H9 (cell line): Measurements from ENCODE around the gene LDLRAP1. TPM values are rescaled to one million over a fixed set of nuclear protein-coding genes. Genes with fewer than 3 reads are reported as not detected.

Source experiments
- DNase-seq: peaks from one replicate; pipeline ENCODE4 v3.0.0-alpha.2; 2017
- H2AFZ ChIP-seq: one replicate; pipeline ENCODE4 v1.6.1; 2013; ENCODE audit warnings: mild to moderate bottlenecking, low read length, control low read depth, moderate library complexity
- H2AK5ac ChIP-seq: 2 replicates; pipeline ENCODE4 v1.6.1; 2013; ENCODE audit warnings: low read length, control low read depth, mixed read lengths; ENCODE audit not compliant: insufficient read length
- H2BK120ac ChIP-seq: one replicate; pipeline ENCODE4 v1.6.1; 2013; ENCODE audit warnings: low read depth, mild to moderate bottlenecking, low read length, control low read depth, inconsistent platforms; ENCODE audit not compliant: poor library complexity, severe bottlenecking
- H2BK12ac ChIP-seq: 2 replicates; pipeline ENCODE4 v1.6.1; 2013; ENCODE audit warnings: low read length, control low read depth, mixed read lengths, low read depth; ENCODE audit not compliant: insufficient read length
- H2BK15ac ChIP-seq: 2 replicates; pipeline ENCODE4 v1.6.1; 2013; ENCODE audit warnings: low read depth, low read length, control low read depth
- H2BK20ac ChIP-seq: one replicate; pipeline ENCODE4 v1.6.1; 2013; ENCODE audit warnings: low read depth, mild to moderate bottlenecking, low read length, control low read depth, inconsistent platforms; ENCODE audit not compliant: poor library complexity, severe bottlenecking
- H2BK5ac ChIP-seq: 2 replicates; pipeline ENCODE4 v1.6.1; 2013; ENCODE audit warnings: low read length, control low read depth, mixed read lengths; ENCODE audit not compliant: insufficient read length
- H3K14ac ChIP-seq: 2 replicates; pipeline ENCODE4 v1.6.1; 2013; ENCODE audit warnings: low read length, control low read depth; ENCODE audit not compliant: insufficient read depth
- H3K18ac ChIP-seq: 2 replicates; pipeline ENCODE4 v1.6.1; 2013; ENCODE audit warnings: low read depth, mild to moderate bottlenecking, mixed read lengths, low read length, control low read depth; ENCODE audit not compliant: insufficient read length
- H3K23ac ChIP-seq: 2 replicates; pipeline ENCODE4 v1.6.1; 2013; ENCODE audit warnings: low read length, control low read depth, mixed read lengths, low read depth; ENCODE audit not compliant: insufficient read length
- H3K23me2 ChIP-seq: 2 replicates; pipeline ENCODE4 v1.6.1; 2013; ENCODE audit warnings: low read depth, mild to moderate bottlenecking, mixed read lengths, low read length, control low read depth; ENCODE audit not compliant: insufficient read length, poor library complexity, severe bottlenecking
- H3K27ac ChIP-seq: 2 replicates; pipeline ENCODE4 v1.5.1; 2013; ENCODE audit warnings: low read length, control low read depth, mixed read lengths, low read depth; ENCODE audit not compliant: insufficient read length
- H3K27me3 ChIP-seq: 2 replicates; pipeline ENCODE4 v1.6.1; 2013; ENCODE audit warnings: low read length, control low read depth, inconsistent platforms; ENCODE audit not compliant: insufficient read depth
- H3K4ac ChIP-seq: 2 replicates; pipeline ENCODE4 v1.6.1; 2013; ENCODE audit warnings: low read depth, mild to moderate bottlenecking, control low read depth, inconsistent platforms, low read length, moderate library complexity
- H3K4me1 ChIP-seq: 2 replicates; pipeline ENCODE4 v1.6.1; 2013; ENCODE audit warnings: low read length, control low read depth, inconsistent platforms; ENCODE audit not compliant: insufficient read depth
- H3K4me2 ChIP-seq: 2 replicates; pipeline ENCODE4 v1.6.1; 2013; ENCODE audit warnings: low read length, control low read depth, mixed read lengths; ENCODE audit not compliant: insufficient read length, insufficient read depth
- H3K56ac ChIP-seq: 2 replicates; pipeline ENCODE4 v1.6.1; 2013; ENCODE audit warnings: low read depth, mild to moderate bottlenecking, mixed read lengths, low read length, control low read depth; ENCODE audit not compliant: insufficient read length
- H3K79me1 ChIP-seq: 2 replicates; pipeline ENCODE4 v1.6.1; 2013; ENCODE audit warnings: low read depth, mild to moderate bottlenecking, moderate library complexity, low read length, control low read depth, inconsistent platforms; ENCODE audit not compliant: insufficient read depth, poor library complexity, severe bottlenecking
- H3K79me2 ChIP-seq: 2 replicates; pipeline ENCODE4 v1.6.1; 2013; ENCODE audit warnings: low read length, control low read depth, inconsistent platforms; ENCODE audit not compliant: insufficient read depth
- H3K9ac ChIP-seq: 2 replicates; pipeline ENCODE4 v1.6.1; 2013; ENCODE audit warnings: low read length, control low read depth, mixed read lengths; ENCODE audit not compliant: insufficient read length; ENCODE audit errors: extremely low read depth
- H3K9me3 ChIP-seq: one replicate; pipeline ENCODE4 v1.6.1; 2013; ENCODE audit warnings: low read depth, low read length, inconsistent platforms; ENCODE audit not compliant: control insufficient read depth
- H3T11ph ChIP-seq: one replicate; pipeline ENCODE4 v1.6.1; 2013; ENCODE audit warnings: mild to moderate bottlenecking, low read length, control low read depth, inconsistent platforms
- H4K20me1 ChIP-seq: one replicate; pipeline ENCODE4 v1.6.1; 2013; ENCODE audit not compliant: control insufficient read depth, insufficient read length, insufficient read depth
- H4K5ac ChIP-seq: 2 replicates; pipeline ENCODE4 v1.6.1; 2013; ENCODE audit warnings: low read depth, mild to moderate bottlenecking, mixed read lengths, low read length, control low read depth; ENCODE audit not compliant: insufficient read length
- H4K8ac ChIP-seq: replicated peaks from 2 replicates; pipeline ENCODE4 v1.6.1; 2013; ENCODE audit warnings: low read length, control low read depth, mixed read lengths, low read depth; ENCODE audit not compliant: insufficient read length
- H4K91ac ChIP-seq: 2 replicates; pipeline ENCODE4 v1.6.1; 2013; ENCODE audit warnings: low read depth, mild to moderate bottlenecking, moderate library complexity, mixed read lengths, low read length, control low read depth; ENCODE audit not compliant: insufficient read length
- H3K27ac Mint-ChIP-seq, 3 experiments: 2 replicates in 2 of 3; 3 replicates in 1 of 3; pipeline ENCODE4 v1.8.0; 2020 to 2021; ENCODE audit warnings: mixed read lengths in 3 of 3, mild to moderate bottlenecking in 1 of 3, moderate library complexity in 1 of 3
- H3K27me3 Mint-ChIP-seq: 2 replicates; pipeline ENCODE4 v1.8.0; 2021; ENCODE audit warnings: low read depth, mild to moderate bottlenecking, moderate library complexity, mixed read lengths
- H3K36me3 Mint-ChIP-seq, 3 experiments: 2 replicates in 2 of 3; 3 replicates in 1 of 3; pipeline ENCODE4 v1.8.0; 2020 to 2021; ENCODE audit warnings: low read depth in 3 of 3, mixed read lengths in 3 of 3; ENCODE audit not compliant: insufficient read depth in 1 of 3
- H3K4me1 Mint-ChIP-seq, 2 experiments: 2 replicates each; pipeline ENCODE4 v1.8.0; 2020; ENCODE audit warnings: mixed read lengths in 2 of 2
- H3K4me3 Mint-ChIP-seq, 2 experiments: 2 replicates in 1 of 2; 3 replicates in 1 of 2; pipeline ENCODE4 v1.8.0; 2020 to 2021; ENCODE audit warnings: mild to moderate bottlenecking in 2 of 2, mixed read lengths in 2 of 2, moderate library complexity in 1 of 2
- H3K9me3 Mint-ChIP-seq, 2 experiments: 2 replicates in 1 of 2; 3 replicates in 1 of 2; pipeline ENCODE4 v1.8.0; 2020; ENCODE audit warnings: mild to moderate bottlenecking in 2 of 2, mixed read lengths in 2 of 2, moderate library complexity in 1 of 2
- WGBS: extraction: QIAGEN DNeasy Blood & Tissue Kit; methylation state at CpG from one replicate; pipeline ENCODE4 v1.1.7; 2013; ENCODE audit warnings: missing lambda C conversion rate, low lambda C conversion rate, mixed read lengths; ENCODE audit not compliant: insufficient read length; ENCODE audit errors: extremely low coverage; 5-methylcytosine and 5-hydroxymethylcytosine counted together
- total RNA-seq: library from RNA; stranded (reverse); gene quantifications from 2 replicates; pipeline ENCODE4 v1.2.1, GENCODE V29; 2021
- TF ChIP-seq, protein P1 (sequence below): fragments of 200-600 bp; sonication (generic); conservative IDR thresholded peaks from 3 replicates; pipeline ENCODE4 v1.8.0; 2021; ENCODE audit warnings: antibody characterized with exemption, mild to moderate bottlenecking

Gene LDLRAP1
- total RNA-seq, 1 experiment from 2014 or later = 15.7 TPM

GRCh38 chr1:25504706-25505595 is 38.5 kb upstream of the LDLRAP1 start:
- Mint-ChIP-seq H3K27ac (peak overlapping the region in 1 of 3 experiments; percentile 59; a peak in 1 of 7 replicates), H3K9me3 (peaks cover 0 to 3% of the 10 kb centered on the region in 2 experiments; a peak in 1 of 5 replicates)
- no peak overlapping the region for H2AFZ ChIP-seq

More at GRCh38 chr1:25504706-25505595, 38.5 kb upstream of the LDLRAP1 start:
- Histone ChIP-seq H3K27ac (no peak overlapping the region), H2BK15ac (no peak overlapping the region), H3K4me1 (peaks cover 3% of the 10 kb centered on the region; the same call in 1 of the 2 replicates), H2BK12ac (no peak overlapping the region), H2BK5ac (no peak overlapping the region), H3K79me1 (no peaks in the 10 kb centered on the region), H3K56ac (no peak overlapping the region), H3K4me2 (no peak overlapping the region), H3K79me2 (no peaks in the 10 kb centered on the region), H3K9ac (no peak overlapping the region), H3K9me3 (no peaks in the 10 kb centered on the region), H3K23ac (no peak overlapping the region), H2AK5ac (no peak overlapping the region), H4K20me1 (no peaks in the 10 kb centered on the region), H3K23me2 (no peaks in the 10 kb centered on the region), H3K14ac (no peak overlapping the region), H3K4ac (no peak overlapping the region), H2BK120ac (no peak overlapping the region), H4K8ac (no peak overlapping the region), H4K5ac (no peak overlapping the region), H3T11ph (no peak overlapping the region), H4K91ac (no peak overlapping the region), H3K18ac (no peak overlapping the region), H3K27me3 (no peaks in the 10 kb centered on the region), H2BK20ac (no peak overlapping the region)
- peaks cover 0 to 4% (median 0%) of the 10 kb centered on the region in 3 experiments; a peak in 1 of 7 replicates for H3K36me3 Mint-ChIP-seq
- H3K4me1 Mint-ChIP-seq = peaks cover 42 to 47% of the 10 kb centered on the region in 2 experiments
- DNase-seq = no peak
- TF ChIP-seq, protein P1, sequence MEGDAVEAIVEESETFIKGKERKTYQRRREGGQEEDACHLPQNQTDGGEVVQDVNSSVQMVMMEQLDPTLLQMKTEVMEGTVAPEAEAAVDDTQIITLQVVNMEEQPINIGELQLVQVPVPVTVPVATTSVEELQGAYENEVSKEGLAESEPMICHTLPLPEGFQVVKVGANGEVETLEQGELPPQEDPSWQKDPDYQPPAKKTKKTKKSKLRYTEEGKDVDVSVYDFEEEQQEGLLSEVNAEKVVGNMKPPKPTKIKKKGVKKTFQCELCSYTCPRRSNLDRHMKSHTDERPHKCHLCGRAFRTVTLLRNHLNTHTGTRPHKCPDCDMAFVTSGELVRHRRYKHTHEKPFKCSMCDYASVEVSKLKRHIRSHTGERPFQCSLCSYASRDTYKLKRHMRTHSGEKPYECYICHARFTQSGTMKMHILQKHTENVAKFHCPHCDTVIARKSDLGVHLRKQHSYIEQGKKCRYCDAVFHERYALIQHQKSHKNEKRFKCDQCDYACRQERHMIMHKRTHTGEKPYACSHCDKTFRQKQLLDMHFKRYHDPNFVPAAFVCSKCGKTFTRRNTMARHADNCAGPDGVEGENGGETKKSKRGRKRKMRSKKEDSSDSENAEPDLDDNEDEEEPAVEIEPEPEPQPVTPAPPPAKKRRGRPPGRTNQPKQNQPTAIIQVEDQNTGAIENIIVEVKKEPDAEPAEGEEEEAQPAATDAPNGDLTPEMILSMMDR = no peak
- no CpG with 5 or more reads among the region's 9 CpGs for WGBS
- no peaks in the 10 kb centered on the region; the same call in 1 of the 2 replicates for H3K27me3 Mint-ChIP-seq
- no peak overlapping the region for H3K4me3 Mint-ChIP-seq
